Superior temporal gyrus (tissue), 1 donor: Measurements from ENCODE around the gene RXRA.
A peak's percentile ranks its signal among the peaks of the same experiment; 100 is the strongest.

Experiments
- DNase-seq: peaks from one replicate; pipeline ENCODE4 v3.0.0-alpha.2; 2016; ENCODE audit errors: extremely low spot score

Gene RXRA

DNA sequence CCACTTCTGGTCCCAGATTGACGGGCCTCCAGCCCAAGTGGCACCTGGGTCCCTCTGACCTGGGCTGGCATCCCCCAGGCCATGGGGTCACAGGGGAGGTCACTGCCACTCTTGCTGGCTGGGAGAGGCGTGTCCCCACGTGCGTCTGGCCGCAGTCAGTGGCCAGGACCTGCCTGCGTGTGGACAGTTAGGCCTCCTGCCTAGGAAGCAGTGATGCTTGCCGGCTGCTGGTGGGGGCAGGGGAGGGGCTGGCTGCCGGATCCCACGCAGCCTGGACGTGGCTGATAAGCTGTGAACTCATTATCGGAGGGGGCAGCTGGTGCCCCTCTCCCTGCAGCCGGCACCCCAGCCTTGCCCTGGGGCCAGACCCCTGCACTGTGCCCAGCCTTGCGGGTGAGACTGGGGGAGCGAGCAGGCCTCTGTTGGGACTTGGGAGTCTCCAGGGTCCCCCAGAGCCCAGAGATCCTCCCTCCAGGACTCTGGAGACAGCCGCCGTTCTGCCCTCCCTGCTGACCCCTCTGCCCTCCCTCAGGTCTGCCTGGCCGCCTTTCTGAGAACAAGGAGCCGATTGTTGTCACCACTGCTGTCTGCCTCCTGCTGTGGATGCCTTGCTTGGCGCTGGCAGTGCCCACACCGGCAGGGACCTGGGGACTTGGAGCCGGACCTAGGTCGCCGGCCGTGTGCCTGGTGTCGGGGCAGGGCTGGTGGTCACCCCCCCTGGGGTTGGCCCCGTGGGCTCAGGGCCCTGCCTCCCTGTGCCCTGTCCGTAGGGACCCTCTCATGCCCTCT is 12.3 kb downstream of the RXRA start:
- DNase-seq: no peak

DNA sequence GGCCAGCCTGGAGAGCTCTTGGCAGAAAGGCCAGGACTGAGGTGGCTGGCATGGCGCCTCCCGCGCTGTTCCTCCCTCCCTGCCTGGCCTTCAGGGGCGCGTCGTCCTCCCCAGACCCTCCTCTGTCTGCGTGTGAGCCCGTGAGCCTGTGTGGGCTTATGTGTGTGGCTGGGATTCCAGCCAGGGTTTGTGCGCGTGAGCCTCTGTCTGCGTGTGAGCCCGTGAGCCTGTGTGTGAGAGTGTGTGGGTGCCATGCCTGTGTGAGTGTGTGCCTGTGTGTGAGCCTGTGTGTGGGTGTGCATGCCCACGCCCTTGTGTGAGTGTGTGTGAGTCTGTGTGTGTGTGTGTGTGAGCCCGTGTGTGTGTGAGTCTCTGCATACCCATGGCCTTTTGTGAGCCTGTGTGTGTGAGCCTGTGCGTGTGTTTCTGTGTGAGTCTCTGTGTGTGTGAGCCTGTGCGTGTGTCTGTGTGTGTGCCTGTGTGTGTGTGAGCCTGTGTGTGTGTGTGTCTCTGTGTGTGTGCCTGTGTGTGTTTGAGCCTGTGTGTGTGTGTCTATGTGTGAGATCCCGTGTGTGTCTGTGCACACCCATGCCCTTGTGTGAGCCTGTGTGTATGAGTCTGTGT is 13.0 kb downstream of the RXRA start:
- no peak for DNase-seq

DNA sequence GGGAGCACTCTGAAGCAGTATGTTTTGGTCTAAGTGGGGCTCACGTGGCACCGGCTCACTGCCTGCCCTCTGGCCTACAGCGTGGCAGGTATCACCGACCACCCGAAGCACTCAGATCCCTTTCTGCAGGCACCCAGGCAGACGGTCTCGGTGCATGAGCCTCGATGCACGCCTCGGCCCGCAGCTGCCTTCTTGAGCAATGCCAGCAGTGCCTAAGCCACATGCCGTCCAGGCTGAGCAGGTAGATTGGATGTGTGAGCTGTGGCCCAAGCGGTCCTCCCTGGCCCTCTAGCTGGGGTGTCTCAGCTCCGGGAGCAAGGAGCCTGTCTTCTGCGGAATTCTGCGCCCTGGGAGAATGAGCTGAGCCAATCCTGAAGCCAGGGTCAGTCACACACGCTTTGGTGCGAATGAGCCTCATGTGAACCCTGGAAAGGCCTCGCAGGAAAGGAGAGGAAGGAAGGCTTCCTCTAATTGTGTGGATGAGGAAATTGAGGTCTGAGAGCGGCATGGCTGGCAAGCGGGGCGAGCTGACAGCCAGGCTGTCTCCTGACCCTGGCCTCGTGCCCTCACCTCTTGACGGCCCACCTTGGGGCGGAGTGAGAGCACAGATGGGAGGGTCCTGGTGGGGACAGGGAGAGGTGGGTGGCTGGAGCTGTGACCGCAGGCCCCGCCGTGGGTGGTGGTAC is 14.4 kb downstream of the RXRA start:
- no peak for DNase-seq

- no peak for DNase-seq
Observed at GRCh38 chr9:134341306-134341705, 15.1 kb downstream of the RXRA start.

- no peak for DNase-seq
Observed at GRCh38 chr9:134341929-134342745, 15.9 kb downstream of the RXRA start.

DNA sequence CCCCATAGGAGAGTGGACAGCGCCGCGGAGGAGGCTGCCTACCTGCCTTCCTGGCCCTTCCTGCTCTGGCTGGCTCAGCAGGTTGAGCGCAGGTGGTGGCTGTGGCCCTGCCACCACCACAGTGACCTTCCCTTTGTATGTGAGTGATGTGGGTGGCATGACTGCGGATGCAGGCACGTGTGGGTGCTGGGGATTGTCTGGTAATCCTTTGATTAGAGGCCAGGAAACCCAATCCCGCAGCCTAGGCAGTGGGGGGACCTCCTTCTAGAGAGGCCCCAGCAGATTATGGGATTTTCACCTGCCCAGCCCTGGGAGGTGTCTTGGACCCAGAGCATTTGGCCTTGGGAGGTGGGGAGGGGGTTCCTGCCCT is 16.5 kb downstream of the RXRA start:
- no peak for DNase-seq

DNA sequence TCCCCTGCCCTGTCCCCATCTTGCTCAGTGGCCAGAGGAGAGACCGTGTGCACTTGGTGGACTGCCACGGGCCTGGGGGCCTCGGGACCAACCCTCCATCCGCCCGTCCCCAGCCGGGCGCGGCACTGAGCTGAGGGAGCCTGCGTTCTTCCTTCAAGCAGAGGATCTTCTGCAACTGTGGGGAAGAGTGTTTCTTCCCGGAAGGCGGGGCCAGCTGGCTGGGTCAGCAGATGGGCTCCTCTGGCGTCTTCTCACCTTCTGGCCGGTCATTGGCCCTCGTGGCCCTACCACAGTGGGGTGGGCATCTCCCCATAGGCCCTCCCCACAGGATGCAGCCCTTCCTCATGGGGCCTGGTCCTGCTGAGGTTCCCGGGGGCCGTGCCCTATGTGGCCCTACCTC is 17.4 kb downstream of the RXRA start:
- no peak for DNase-seq

GRCh38 chr9:134344068-134344799 is 18.0 kb downstream of the RXRA start:
- DNase-seq: no peak

DNA sequence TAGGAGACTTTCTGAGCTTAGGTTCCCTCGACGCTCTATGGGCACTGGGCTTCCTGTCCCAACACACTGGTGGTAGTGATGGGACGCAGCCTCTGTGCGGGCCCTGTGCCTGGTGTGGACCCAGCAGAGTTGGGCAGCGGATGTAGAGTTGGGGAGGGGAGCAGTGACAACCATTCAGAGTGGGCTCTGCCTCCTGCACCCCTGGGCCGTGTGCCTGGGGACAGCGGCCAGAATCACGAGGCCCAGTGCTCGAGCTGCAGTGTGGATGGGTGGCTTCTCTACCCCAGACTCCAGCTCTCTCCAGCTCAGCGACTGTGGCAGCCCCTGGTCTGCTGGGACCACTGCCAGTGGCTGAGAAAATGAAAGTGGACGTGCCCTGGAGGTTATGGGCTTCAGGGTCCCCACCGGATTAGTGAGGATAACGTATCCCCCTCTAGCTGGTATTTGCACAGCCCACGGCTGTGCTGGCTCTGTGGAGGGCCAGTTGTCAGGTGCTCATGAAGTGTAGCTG is 18.6 kb downstream of the RXRA start:
- no peak for DNase-seq

- DNase-seq: no peak
Observed at GRCh38 chr9:134345737-134346136, 19.5 kb downstream of the RXRA start.

- DNase-seq: no peak
Observed at GRCh38 chr9:134346151-134346550, 19.9 kb downstream of the RXRA start.

DNA sequence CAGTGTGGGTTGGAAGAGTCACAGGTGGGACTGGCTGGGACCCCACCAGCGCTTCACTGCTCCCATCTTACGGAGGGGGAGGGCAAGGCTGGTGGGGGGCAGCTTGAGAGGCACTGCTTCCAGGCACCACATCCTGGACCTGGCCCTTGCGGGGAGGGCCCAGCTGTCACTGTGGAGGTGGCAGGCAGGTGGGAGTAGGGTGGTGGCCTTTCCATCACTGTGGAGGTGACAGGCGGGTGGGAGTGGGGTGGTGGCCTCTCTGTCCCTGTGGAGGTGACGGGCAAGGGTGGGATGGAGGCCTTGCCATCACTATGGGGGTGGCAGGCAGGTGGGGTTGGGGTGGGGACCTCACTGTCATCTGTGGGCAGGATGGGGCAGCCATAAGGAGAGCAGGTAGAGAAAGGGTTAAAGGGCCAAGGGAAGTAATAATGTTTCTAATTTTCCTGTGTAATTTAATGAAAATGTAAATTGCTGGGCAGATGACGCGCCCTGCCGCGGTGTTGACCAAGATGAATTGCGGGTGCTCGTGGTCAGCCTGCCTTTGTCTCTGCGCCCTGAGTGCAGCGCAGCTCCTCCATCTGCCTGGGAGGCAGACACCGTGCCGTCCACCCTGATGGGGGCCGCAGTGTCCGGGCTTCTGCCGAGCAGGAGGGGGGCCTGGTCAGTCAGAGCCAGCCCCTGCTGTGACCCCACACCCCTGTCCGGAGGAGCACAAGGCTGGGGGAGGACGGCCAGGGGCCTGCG is 20.8 kb downstream of the RXRA start:
- no peak for DNase-seq

DNA sequence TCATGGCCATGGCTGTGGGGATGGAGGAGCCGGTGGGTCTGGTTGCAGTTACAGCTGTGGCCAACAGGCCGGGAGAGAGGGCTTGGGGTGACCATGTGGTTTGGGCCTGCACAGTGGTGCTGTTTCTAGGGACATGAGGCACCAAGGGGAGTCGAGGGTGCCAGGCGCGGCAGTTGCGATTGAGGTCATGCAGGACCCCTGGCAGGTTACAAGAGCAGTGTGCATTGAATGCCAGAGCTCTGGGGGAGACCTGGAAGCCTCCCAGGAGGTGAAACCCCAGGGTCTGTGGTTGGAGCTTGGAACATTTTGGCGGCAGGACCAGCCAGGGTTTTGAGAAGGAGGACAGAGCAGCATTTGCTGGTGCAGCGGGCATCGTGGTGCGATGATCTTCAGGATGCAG is 21.7 kb downstream of the RXRA start:
- DNase-seq: no peak

DNA sequence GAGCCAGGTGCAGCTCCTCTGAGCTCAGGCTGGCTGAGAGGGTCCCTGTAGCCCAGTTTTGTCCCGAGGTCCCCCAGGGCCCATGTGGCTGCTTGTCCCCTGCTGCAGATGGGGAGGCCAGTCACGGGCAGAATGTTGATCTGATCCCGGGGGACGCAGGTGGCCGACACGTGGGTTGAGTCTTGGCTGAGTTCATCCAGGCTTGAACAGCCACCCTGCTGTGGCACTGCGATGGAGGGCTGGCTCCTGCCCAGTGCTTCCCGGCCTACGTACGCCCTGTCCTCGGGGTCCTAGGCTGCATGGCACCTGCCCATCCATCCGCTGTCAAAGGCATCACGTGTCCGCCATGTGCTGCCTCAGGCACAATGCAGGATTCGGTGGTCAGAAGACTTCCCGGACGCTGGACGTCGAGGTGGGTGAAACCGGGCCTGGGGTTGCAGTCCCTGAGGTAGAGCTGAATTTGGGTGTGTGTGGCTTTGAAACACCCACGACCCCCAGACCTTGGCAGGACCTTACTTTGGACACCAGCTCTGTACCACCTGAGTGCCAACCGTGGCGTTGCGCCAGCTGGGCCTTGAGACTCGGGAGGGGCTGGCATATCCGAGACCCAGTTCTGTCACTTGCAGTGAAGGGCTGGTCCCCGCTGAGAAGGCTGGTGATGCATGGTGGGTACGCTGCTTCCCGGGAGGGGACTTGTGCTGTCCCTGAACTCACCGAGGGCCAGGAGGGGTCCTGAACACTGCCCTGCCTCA is 22.3 kb downstream of the RXRA start:
- DNase-seq: peak; percentile 37

DNA sequence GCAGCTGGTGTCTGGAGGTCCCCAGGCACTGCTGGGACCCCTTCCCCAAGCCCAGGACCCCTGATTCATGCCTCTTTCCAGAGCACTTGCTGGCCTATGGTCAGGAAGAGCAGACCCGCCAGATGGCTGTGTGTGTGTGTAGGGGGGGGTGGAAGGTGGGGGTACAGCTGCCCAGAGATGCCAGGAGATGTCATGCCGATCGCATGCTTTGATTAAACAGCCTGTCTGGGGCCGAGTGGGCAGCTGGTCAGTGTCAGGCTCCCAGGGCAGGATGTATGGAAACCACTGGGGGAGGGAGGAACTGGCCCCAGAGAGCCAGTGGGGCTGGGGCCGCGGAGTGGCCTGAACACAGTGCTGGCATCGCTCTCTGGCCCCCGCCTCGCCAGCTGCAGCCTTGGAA is 23.7 kb downstream of the RXRA start:
- DNase-seq: no peak

DNA sequence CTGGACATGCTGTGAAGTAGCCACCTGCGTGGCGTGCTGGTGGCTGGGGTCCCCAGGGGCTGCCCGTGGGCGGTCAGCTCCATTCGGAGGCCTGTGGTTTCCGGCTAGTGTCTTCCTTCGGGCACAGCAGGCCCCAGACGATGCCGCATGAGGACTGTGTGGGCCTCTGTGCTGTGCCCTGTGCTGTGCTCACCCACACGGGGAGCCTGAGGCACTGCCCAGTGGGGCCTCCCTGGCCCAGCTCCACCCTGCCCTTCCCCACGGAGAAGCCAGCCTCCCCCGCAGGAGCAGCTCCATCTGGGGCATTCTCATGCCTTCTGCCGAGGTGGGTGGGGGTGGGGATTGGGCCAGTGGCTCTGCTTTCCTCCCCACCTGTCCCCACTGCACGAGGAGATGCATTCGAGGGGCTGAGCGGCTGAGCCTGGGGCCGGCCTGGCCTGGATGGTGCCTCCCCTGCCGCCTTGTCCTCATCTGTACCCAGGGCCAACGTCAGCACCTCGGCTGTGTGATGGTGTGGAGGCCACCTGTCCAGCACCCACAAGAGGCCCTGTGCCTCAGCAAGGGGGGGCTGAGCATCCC is 24.2 kb downstream of the RXRA start:
- no peak for DNase-seq

GRCh38 chr9:134351606-134352176 is 25.4 kb downstream of the RXRA start:
- no peak for DNase-seq

- no peak for DNase-seq
Observed at GRCh38 chr9:134352247-134352933, 26.1 kb downstream of the RXRA start.

DNA sequence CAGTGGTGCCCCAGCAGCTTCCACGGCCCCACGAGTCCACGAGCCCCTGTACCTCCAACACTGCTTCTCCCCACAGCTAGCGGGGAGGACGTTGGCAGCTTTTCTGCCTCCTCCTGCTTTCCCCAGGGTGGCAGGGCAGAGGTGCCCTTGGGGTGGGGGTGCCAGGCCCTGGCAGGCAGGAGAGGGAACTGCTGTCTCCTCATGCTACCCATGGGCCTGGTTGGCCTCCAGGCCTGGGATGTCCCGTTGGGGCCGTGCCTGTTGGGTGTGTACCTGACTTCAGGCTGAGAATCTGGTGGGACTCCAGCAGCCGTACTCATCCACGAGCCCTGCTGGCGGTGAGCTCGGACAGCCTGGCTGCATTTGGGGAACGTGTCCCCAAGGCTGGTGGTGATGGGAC is 27.3 kb downstream of the RXRA start:
- no peak for DNase-seq
